WTC11 (cell line): ENCODE measurements around the gene GAP43. TPM values are rescaled to one million over a fixed set of nuclear protein-coding genes. Genes with fewer than 3 reads are reported as not detected.

Source experiments
- ATAC-seq: fragments of 200-7000 bp; cut with Tn5 transposase; 2 replicates; pipeline ENCODE4 v1.10.0; 2021; ENCODE audit warnings: mild to moderate bottlenecking, moderate library complexity
- CTCF ChIA-PET: fragments of 300-600 bp; sonication (Branson Sonifier 250); formaldehyde crosslinking; loops from one replicate; lab custom pipeline; 2021; ENCODE audit warnings: antibody characterized with exemption; lab: Charles Lee
- POLR2A ChIA-PET: fragments of 350-600 bp; sonication (Branson Sonifier 250); formaldehyde crosslinking; loops from one replicate; lab custom pipeline; 2021; ENCODE audit warnings: antibody characterized with exemption; lab: Charles Lee
- DNase-seq: peaks from one replicate; pipeline ENCODE4 v3.0.0; 2021; ENCODE audit warnings: low spot score
- H3K27ac Mint-ChIP-seq: 2 replicates; pipeline ENCODE4 v1.8.0; 2021; ENCODE audit warnings: mixed read lengths
- H3K27me3 Mint-ChIP-seq: 2 replicates; pipeline ENCODE4 v1.8.0; 2021; ENCODE audit warnings: low read depth, mild to moderate bottlenecking, moderate library complexity, mixed read lengths
- H3K36me3 Mint-ChIP-seq: 2 replicates; pipeline ENCODE4 v1.8.0; 2021; ENCODE audit warnings: mixed read lengths
- H3K4me1 Mint-ChIP-seq: 2 replicates; pipeline ENCODE4 v1.8.0; 2022; ENCODE audit warnings: mixed read lengths
- H3K4me3 Mint-ChIP-seq: 2 replicates; pipeline ENCODE4 v1.8.0; 2021; ENCODE audit warnings: mild to moderate bottlenecking, moderate library complexity, mixed read lengths
- H3K9me3 Mint-ChIP-seq: 2 replicates; pipeline ENCODE4 v1.8.0; 2021; ENCODE audit warnings: mixed read lengths
- AR ChIP-seq: fragments of 250-450 bp; sonication (Bioruptor Pico); IDR thresholded peaks from 2 replicates; pipeline ENCODE4 v1.9.0; 2021; ENCODE audit warnings: mild to moderate bottlenecking
- EMX1 ChIP-seq: fragments of 250-450 bp; sonication (Bioruptor Pico); IDR thresholded peaks from 2 replicates; pipeline ENCODE4 v1.8.0; 2021; ENCODE audit warnings: mild to moderate bottlenecking
- ESRRA ChIP-seq: sonication (generic); formaldehyde crosslinking; IDR thresholded peaks from 2 replicates; pipeline ENCODE4 v1.8.1; 2022; ENCODE audit warnings: mild to moderate bottlenecking, missing genetic modification reagents, borderline replicate concordance
- HMGA2 ChIP-seq: fragments of 250-450 bp; sonication (Bioruptor Pico); IDR thresholded peaks from 2 replicates; pipeline ENCODE4 v1.4.0; 2021; ENCODE audit warnings: mild to moderate bottlenecking, moderate library complexity
- HMGXB4 ChIP-seq: sonication (generic); formaldehyde crosslinking; IDR thresholded peaks from 2 replicates; pipeline ENCODE4 v1.8.1; 2023; ENCODE audit warnings: mild to moderate bottlenecking, moderate library complexity, missing genetic modification reagents
- IRF2 ChIP-seq: sonication (generic); formaldehyde crosslinking; IDR thresholded peaks from 2 replicates; pipeline ENCODE4 v1.8.0; 2022; ENCODE audit warnings: low read depth, missing genetic modification reagents, borderline replicate concordance
- MAX ChIP-seq: sonication (generic); formaldehyde crosslinking; IDR thresholded peaks from 2 replicates; pipeline ENCODE4 v1.8.0; 2022; ENCODE audit warnings: mild to moderate bottlenecking, missing genetic modification reagents
- MLX ChIP-seq: sonication (generic); formaldehyde crosslinking; IDR thresholded peaks from 2 replicates; pipeline ENCODE4 v1.8.1; 2023; ENCODE audit warnings: mild to moderate bottlenecking, missing genetic modification reagents, moderate library complexity
- MXD4 ChIP-seq: fragments of 250-450 bp; sonication (Bioruptor Pico); IDR thresholded peaks from 2 replicates; pipeline ENCODE4 v1.8.0; 2021; ENCODE audit warnings: mild to moderate bottlenecking, moderate library complexity, borderline replicate concordance
- NR1H2 ChIP-seq: sonication (generic); formaldehyde crosslinking; IDR thresholded peaks from 2 replicates; pipeline ENCODE4 v1.9.0; 2021; ENCODE audit warnings: mild to moderate bottlenecking, moderate library complexity, missing genetic modification reagents
- NR3C1 ChIP-seq: sonication (generic); formaldehyde crosslinking; conservative IDR thresholded peaks from 2 replicates; pipeline ENCODE4 v1.8.1; 2023; ENCODE audit warnings: low read depth, mild to moderate bottlenecking, missing genetic modification reagents
- PRDM15 ChIP-seq: sonication (generic); formaldehyde crosslinking; IDR thresholded peaks from 2 replicates; pipeline ENCODE4 v1.8.0; 2022; ENCODE audit warnings: missing genetic modification reagents
- RELA ChIP-seq: sonication (generic); formaldehyde crosslinking; IDR thresholded peaks from 2 replicates; pipeline ENCODE4 v1.8.1; 2022; ENCODE audit warnings: missing genetic modification reagents, mild to moderate bottlenecking, borderline replicate concordance
- SMAD4 ChIP-seq: sonication (generic); formaldehyde crosslinking; IDR thresholded peaks from 2 replicates; pipeline ENCODE4 v1.8.0; 2022; ENCODE audit warnings: mild to moderate bottlenecking, missing genetic modification reagents
- STAT6 ChIP-seq: sonication (generic); formaldehyde crosslinking; conservative IDR thresholded peaks from 2 replicates; pipeline ENCODE4 v1.8.1; 2023; ENCODE audit warnings: mild to moderate bottlenecking, low read depth, missing genetic modification reagents, moderate library complexity
- ZNF138 ChIP-seq: sonication (generic); formaldehyde crosslinking; conservative IDR thresholded peaks from 2 replicates; pipeline ENCODE4 v1.8.1; 2022; ENCODE audit warnings: mild to moderate bottlenecking, moderate library complexity, missing genetic modification reagents
- ZNF317 ChIP-seq: sonication (generic); formaldehyde crosslinking; IDR thresholded peaks from 2 replicates; pipeline ENCODE4 v1.8.1; 2023; ENCODE audit warnings: low read depth, mild to moderate bottlenecking, moderate library complexity, missing genetic modification reagents, borderline replicate concordance
- ZNF532 ChIP-seq: fragments of 250-450 bp; sonication (Bioruptor Pico); IDR thresholded peaks from 2 replicates; pipeline ENCODE4 v1.9.0; 2021; ENCODE audit warnings: mild to moderate bottlenecking, borderline replicate concordance
- total RNA-seq: library from RNA; stranded (reverse); gene quantifications from 3 replicates; pipeline ENCODE4 v1.2.3, GENCODE V29; 2021

The GAP43 gene
- total RNA-seq, 1 experiment from 2014 or later, result 19.9 TPM

GRCh38 chr3:115693868-115694267 is 70.6 kb downstream of the GAP43 start:
- H3K27ac Mint-ChIP-seq, result no peak overlapping the region
- POLR2A ChIA-PET, result no interaction called here
- H3K27me3 Mint-ChIP-seq, result no peaks in the 10 kb centered on the region
- DNase-seq, result no peak
- CTCF ChIA-PET, result interaction anchor here (1.2 to 2.5 kb wide), 6 partner anchors 10 to 476 kb away, joined by 3 to 16 read pairs (median 8); no protein-coding TSS in a partner anchor
- no peaks in the 10 kb centered on the region for H3K9me3 Mint-ChIP-seq
- no peak overlapping the region for H3K4me3 Mint-ChIP-seq
- no peak for ATAC-seq
- TF ChIP-seq ZNF532 (CRISPR knock-in tag) (no peak), SMAD4 (no peak), PRDM15 (no peak), AR (CRISPR knock-in tag) (no peak), ZNF317 (CRISPR knock-in tag) (no peak), ZNF138 (CRISPR knock-in tag) (no peak), IRF2 (CRISPR knock-in tag) (no peak), RELA (CRISPR knock-in tag) (no peak), MXD4 (CRISPR knock-in tag) (no peak), NR1H2 (CRISPR knock-in tag) (no peak)
- peaks cover 25% of the 10 kb centered on the region for H3K4me1 Mint-ChIP-seq
- H3K36me3 Mint-ChIP-seq, result no peaks in the 10 kb centered on the region

GRCh38 chr3:115695090-115695489 is 71.8 kb downstream of the GAP43 start:
- Mint-ChIP-seq H3K27ac (no peak overlapping the region), H3K4me1 (peaks cover 22% of the 10 kb centered on the region), H3K4me3 (no peak overlapping the region), H3K9me3 (no peaks in the 10 kb centered on the region), H3K36me3 (no peaks in the 10 kb centered on the region), H3K27me3 (no peaks in the 10 kb centered on the region)
- no peak for ATAC-seq
- ChIA-PET POLR2A (no interaction called here), CTCF (no interaction called here)
- no peak for DNase-seq
- no peak for TF ChIP-seq EMX1 (CRISPR knock-in tag)
- TF ChIP-seq MLX (CRISPR knock-in tag), result no peak
- no peak for TF ChIP-seq MAX (CRISPR knock-in tag)
- TF ChIP-seq STAT6 (CRISPR knock-in tag), result no peak
- no peak for TF ChIP-seq NR3C1
- no peak for TF ChIP-seq HMGA2 (CRISPR knock-in tag)
- no peak for TF ChIP-seq HMGXB4
- TF ChIP-seq ESRRA (CRISPR knock-in tag), result no peak
